HG02943 (cell line): ENCODE data around the gene PRKCE.

ENCODE experiments used
- ATAC-seq: cut with Tn5 transposase; IDR thresholded peaks from one replicate; pipeline ENCODE4 v1.9.1; 2021; ENCODE audit warnings: mild to moderate bottlenecking, low read depth, moderate library complexity; ENCODE audit not compliant: unreplicated experiment

Gene PRKCE

DNA sequence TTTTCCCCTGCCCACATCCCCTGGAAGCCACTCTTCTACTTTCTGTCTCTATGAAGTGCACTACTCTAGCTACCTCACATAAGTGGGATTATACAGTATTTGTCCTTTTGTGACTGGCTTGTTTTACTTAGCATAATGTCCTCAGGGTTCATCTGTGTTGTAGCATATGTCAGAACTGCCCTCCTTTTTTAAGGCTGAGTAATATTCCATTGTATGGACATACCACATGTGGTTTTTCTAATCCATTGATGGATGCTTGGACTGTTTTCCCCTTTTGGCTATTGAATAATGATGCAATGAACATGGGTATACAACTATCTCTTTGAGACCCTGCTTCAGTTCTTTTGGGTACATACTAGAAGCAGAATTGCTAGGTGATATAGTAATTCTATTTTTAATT is 95.9 kb downstream of the PRKCE start:
- no peak for ATAC-seq

DNA sequence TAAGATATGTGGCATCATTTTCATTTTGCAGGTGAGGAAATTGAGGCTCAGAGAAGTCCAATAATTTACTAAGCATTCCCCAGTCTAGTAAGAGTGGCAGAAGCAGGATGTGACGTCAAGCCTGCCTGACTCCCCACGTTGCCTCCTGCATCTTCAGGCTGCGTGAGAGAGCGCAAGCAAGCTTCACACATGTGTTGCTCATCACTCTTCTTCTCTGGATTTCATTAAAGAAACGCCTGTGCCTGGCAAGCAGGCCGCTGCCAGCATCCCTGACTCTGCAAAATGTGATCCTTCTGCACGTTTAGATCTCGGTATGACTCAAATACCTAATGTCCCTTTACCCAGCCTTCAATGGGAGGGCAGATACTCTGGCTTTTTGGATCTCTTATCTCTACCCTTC is 96.8 kb downstream of the PRKCE start:
- no peak for ATAC-seq

DNA sequence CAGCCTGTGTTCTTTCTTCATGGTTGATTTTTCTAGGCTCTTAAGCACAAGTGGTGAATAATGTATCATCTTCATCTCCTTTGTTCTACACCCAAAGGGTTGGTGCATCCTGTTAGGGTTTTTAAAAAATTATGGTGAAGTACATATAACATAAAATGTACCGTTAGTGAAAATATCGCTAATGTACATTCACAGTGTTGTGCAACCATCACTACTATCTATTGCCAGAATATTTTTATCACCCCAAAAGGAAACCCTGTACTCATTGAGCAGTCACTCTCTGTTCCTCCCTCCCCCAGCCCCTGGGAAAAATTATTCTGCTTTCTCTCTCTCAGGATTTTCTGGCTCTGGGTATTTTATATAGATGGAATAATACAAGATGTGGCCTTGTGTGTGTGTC is 98.5 kb downstream of the PRKCE start:
- ATAC-seq, result no peak

DNA sequence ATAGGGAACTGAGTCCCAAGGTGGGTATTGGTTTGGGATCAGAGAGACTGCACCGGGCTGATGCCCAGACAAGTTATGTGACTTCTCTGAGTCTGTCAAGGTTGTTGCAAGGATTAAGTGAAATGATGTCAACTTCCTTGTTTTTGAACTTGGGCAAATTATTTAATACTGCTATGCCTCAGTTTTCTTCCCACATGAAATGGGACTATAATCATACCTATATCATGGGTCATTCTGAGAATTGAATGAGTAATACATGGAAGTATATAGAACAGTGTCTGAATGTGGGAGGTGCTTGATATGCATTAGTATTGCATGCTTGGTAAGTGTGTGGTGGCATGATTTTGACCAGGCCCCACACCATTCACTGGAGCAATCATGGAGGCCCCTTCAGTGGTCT is 99.0 kb downstream of the PRKCE start:
- no peak for ATAC-seq

DNA sequence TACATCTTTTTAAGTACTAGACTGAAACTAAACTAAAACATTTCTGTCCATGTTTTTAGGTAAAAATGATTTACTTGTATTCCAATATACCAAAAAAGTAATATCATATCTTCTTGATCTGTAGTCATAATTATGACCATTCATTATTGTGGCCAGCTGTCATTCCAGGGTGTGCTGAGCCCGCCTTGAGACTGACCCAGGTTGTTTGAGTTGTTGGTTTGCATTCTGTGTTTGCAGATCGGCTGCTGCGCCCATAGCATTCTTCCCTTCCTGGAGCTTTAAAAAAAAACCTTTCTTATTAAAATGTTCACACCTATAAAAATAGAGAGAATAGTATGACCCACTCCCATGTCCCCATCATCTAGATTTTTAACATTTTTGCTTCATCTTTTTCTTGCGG is 101.9 kb downstream of the PRKCE start:
- no peak for ATAC-seq

DNA sequence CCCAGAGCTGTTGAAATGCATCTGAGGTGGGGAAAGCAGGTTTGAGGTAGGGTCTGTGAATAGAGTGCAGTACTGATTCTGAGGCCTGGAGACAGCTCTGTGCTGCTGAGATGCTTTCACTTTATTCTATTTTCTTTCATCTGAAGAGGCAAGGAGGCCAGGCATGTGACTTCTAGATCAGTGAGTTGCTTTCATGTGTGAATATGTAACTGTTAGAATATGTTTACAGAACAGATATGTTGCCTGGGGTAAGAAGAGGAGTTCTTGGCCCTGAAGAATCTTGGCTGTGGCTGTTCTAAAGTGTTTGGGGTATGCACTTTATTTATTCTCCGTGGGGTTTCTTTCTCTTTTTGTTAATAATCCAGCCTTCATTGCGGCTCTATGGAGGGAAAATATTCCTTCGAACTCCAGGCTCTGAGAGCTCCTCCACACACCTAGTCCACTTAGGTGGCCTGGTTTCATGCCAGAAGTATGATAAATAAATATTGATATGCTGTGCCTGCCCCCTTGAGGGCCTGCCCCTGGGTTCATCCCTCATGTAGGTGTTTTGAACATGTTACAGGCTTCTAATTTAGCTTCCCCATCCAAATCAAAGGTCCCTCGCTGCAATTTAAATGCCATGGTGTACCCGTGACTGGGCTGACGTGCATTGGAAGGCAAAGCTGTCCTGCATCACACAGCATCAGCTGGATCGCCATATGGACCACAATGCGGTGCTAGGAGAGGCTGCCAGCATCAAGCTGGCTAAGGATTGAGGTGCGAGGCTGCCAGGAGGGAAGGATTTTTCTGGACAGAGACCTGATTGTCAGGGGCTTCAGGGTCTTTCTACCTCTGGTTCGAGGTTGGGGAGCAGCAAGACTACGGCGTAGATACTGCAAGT is 102.9 kb downstream of the PRKCE start:
- ATAC-seq, result no peak

DNA sequence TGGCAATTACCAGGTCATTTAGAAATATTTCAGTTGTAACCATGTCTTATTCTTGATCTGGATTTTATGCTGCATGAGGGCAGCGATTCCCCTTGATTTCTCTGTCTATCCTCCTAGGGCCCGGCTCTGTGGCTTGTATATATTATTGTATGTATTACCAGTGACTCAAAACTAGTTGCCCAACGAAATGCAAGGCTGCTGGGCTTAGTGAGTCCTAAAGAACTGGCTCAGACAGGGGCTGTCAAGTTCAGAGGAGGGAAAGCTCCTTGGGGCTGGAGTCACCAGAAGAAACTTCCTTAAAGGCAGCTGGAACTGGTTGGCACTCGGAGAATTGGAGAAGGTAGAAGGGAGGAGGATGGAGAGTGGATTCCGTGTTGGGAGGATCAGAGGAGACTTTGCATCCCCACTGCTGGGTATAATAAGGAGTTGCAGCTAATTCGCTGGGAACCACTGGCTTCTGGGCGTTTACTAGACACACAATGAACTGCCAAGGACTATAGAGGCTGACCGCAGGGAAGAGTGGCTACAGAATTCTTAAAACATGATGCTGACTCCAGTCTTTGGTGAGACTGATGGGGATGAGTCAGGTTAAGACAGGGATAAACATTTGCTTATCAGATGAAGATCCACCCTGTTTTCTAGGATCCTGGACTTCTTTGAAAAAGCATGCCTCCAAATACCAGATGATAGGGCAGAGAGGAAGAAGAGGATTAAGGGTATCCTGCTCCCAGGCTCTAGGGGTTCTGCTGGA is 104.3 kb downstream of the PRKCE start:
- ATAC-seq, result no peak

DNA sequence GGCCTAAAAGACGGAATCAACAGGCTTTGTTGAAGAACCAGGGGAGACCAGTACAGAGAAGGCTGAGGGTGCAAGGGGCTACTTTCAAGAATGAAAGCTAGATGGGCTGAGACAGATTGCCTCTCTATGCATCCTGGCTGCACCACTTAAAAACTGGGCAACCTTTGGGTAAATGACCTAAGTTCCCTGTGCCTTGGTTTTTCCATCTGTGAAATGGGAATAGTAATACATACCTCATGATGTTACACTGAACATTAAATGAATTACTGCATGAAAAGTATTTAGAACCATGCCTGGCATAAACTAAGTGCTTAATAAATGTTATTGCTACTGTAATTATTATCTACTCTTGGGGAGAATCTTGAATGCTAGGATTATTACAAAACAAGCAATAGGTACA is 106.5 kb downstream of the PRKCE start:
- ATAC-seq, result no peak

DNA sequence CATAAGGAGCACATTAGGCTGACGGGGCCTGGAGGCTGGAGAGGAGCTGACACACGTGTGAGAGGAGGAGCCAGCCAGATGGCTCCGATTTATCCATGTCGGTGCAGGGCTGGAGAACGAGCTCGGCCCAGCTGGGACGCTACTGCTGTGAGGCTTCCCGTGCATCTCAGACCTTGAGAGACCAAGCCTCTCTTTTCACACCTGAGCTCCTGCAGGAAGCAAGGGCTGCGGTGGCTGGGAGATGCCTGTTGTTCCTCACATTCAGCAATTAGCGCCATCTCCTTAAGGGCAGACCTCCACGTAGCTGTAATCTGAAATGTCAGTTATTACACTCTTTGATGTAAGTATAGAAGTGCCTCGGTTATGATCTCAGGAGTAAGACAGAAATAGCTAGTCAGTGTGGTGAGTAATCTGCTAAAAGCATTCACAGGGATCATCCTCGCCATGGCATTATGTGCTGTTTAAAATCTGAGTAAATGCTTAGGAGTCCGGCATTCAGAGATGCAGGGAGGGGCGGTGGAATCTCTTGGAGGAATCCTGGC is 107.9 kb downstream of the PRKCE start:
- ATAC-seq, result no peak

DNA sequence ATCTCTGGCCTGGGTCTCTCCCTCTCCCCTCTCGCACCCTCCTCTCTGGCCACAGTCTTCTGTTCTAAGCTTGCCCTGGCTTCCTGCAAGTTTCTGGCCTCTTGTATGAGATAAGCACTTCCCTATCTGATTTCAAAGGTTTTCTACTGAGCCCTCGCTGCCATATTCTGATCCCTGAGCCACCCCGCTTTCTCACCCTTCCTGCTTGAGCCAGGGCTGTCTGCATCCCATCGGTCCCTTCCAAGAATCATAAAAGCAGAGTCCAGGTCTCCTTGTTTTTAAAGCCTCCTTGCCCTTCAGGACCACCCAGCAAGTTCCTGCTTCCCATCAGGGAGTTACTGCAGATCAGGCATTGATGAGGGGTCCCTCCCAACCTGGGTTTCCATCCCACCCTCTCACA is 110.2 kb downstream of the PRKCE start:
- no peak for ATAC-seq

DNA sequence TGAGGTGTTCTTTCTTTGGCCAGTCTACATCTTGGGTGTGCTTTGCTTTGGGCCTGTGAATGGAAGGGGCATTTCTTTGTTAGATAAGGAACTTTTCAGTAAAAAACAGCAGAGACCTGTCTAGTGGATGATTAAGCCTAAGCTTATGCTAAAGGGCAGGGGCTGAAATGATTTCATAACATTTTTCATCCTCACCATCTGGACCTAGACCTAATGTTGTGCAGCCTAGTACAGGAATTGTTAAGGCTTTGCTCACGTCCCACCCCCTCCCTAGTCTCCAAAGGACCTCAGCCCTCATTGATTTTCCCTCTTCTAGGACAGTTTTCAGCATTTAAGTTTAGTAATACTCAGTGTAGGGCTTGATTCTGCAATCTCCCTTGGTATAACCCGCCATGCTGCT is 111.8 kb downstream of the PRKCE start:
- no peak for ATAC-seq

DNA sequence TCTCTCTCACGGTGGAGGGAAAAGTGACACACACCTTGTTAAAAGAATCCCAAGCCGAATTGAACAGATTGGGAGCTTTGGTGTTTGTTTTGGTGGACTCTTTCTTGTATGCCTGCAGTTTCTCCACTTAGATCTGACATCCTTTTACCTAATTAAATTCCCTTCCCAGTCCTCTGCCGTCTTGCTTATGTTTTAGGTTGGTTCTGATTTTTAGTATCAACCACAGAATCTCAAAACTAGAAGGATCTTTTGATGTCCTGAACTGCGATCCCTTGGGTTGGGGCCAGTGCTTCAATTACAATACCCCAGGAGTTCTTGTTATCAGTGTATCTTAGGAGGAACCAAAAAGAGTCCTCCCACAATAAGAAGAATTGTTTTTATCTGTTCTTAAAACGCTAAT is 112.3 kb downstream of the PRKCE start:
- ATAC-seq, result no peak

DNA sequence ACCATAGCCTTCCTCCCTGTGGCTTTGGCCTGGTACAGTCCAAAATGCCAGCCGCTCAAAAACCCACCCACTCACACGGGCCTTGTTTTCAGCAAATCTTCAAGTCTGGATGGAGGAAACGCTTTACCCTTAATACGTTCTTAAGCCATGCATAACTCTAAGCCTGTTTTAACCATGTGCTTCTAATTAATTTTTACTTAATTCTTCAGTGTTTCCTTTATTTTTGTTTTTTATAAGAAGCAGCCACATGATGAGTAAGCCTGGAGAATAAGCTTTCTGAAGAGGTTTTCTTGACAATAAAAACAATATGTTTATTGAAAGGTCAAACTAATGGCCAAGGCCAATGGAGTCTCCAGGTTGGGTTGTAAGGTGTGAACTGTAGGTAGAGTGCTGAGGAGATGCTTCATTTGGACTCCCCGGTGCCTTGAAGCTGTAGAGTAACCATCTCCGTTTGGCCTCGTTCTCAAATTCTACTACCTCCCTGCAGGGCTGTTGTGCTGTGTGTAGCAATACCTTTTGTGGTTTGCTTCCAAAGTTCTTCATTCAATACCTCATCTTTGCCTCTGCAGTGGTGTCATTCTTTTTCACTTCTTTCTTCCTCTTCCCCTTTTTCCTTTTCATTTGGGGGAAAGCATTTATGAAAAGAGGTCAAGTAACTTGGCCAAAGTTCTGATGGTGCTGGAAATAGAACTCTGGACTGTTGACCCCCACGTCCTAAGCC is 113.7 kb downstream of the PRKCE start:
- ATAC-seq, result no peak

DNA sequence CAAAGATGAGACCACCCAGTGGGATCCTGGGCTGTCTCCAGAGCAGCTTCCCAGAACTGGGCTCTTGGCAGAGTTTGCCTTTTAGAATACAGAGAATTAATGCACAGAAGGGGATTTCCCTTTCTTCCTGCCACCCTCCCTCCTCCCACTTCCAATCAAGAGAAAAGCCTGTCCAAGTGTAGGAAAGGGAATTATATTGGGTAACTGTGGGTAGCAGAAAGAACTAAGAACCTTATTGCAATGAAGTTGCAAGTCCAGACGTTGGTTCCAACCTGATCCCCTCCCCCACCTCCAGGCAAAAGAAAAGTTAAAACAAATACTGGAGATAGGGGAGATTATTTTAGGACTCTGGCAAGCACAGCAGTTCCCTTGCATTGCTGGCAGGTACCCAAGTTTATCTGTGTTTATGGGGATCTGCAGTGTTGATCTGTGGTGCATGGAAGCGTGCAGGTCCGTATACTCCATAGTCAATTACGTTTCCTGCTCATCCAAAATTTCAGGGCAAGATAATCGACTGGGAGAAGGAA is 114.3 kb downstream of the PRKCE start:
- ATAC-seq, result no peak

DNA sequence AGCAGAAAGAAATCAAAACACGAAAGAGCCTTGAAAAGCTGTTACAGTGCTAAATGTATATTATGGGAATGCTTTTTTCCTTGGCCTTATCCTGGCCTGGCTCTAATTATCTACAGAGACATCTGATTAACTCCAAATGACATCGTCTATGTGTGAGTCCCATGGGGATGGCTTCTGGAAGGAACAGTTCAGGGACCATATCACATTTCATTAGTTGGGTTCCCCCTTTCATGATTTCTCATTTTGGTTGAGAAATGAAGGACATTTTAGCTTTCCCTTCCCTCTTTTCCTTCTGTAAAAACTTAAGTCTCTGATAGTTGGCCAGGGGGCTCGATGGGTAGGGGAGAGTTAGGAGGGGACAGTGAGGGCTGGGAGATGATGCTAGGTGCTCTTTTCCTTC is 116.7 kb downstream of the PRKCE start:
- ATAC-seq, result no peak

DNA sequence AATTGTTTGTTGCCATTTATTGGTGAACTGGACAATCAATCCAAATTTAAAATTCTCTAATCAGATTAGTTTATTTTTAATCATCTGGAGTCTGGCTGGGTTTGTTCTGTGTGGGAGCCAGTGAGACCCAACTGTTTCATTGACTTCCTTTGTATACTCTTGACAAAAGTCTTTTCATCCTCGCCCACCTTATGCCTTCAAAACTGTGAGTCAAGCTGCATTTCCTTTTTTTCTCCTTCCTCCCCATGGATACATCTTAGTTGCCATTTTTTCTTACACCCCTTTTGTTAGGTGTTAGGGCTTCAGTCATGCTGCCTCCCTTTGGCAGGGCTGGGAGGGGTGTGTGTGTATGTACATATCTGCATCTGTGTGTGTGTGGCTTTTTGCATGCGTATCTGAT is 117.6 kb downstream of the PRKCE start:
- no peak for ATAC-seq

DNA sequence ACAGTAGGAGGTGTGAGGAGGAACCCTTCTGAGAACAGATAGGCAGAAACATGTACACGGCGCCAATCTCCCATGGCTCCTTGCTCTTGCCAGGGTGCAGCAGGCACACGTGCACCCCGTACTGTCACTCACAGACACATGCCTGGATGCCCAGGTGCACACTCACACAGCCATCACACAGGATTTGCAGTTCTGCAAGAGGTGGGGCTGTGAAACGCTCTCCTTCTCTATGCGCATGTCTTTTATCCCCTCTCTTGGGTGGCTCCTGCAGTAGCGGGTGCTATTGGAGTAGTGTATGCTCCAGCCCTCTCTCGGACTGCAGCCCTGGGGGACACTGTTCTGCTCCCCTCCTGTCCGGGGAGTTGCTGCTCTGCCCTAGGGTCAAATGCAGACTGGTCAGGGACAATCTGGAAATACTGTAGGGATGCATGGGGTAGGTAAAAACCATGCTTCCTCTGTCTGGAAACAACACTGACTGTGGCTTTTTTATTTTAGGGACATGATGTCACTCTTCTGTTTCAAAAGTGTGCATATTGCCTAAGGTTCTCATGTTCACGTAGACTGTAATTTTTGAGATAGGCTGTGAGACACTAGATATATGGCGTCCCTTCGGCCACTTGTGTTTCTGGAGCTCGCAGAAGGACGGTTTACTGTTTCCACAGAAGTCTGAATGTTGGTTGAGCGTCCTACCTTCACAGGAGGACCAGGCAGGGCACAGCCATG is 118.5 kb downstream of the PRKCE start:
- ATAC-seq, result no peak

DNA sequence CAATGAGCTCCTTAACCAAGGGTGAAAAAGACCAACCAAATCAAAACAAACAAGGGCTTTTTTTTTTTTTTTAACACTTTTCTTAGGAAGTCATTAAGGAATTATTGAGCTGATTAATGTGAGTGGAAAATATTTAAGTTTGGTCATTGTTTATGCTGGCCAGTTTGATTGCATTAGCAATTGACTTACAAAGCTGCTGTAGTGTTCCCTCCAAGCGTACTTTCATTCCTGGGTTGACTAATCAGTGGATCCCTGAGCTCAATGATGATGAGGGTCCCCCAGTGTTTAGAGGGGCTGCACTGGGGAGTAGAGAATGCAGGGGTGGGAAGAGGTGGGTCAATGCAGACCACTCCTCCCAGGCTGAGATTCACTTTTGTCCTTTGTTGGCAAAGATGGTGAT is 119.3 kb downstream of the PRKCE start:
- ATAC-seq, result no peak

DNA sequence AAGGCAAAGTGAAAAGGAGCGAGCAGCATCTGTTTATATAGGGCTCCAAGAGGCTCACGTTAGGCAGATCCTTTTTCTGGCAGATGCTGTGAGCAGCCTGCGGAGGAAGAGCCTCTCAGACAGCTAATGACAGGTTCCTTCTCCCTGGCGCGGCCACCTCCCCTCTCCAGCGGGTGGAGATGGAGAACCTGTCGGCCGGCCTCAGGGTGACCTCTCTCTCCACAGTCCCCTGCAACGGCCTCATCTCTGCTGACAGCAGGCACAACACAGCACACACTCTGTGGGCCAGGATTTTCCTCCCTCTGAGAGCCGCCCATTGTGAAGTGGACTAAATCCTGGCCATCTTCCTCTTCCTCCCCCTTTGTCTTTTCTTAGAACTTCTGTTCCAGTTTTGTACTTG is 119.8 kb downstream of the PRKCE start:
- no peak for ATAC-seq

DNA sequence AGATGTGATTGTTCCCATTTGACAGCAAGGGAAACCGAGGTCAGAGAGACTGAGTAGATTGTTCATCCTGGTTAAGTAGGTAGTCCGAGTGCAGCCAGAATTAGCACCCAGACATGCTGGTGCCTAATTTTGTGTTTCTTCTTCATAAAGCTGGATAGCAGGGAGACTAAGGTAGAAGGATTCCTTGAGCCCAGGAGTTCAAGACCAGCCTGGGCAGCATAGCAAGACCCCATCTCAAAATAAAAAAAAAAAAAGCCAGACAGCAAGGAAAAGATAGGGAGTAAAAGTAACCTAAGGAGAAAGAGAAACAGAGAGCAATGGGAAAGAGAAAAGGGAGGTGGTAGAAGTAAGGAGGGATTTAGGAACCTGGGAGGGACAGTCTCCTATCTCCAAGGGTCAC is 120.6 kb downstream of the PRKCE start:
- no peak for ATAC-seq
